ENCODE data around the gene MIGA2.

The MIGA2 gene

GRCh38 chr9:129053020-129053419, 16.6 kb downstream of the MIGA2 start:
- DNase-seq (ENCODE audit: insufficient read length, low spot score), result no peak
- no peak for FAIRE-seq
- TF ChIP-seq POLR2A (IDR thresholded peaks at IDR 0.05; ENCODE audit: low read depth, low read length), result no peak
- no peak for TF ChIP-seq POU2F2 (IDR thresholded peaks at IDR 0.05; ENCODE audit: low read depth, low read length)
- no peak for TF ChIP-seq POLR2AphosphoS5 (IDR thresholded peaks at IDR 0.05; ENCODE audit: low read depth, low read length)
- no peak for TF ChIP-seq SPI1 (IDR thresholded peaks at IDR 0.05; ENCODE audit: low read depth, low read length)
- TF ChIP-seq TAF1 (IDR thresholded peaks at IDR 0.05; ENCODE audit: low read depth, low read length), result no peak
- TF ChIP-seq PAX5 (IDR thresholded peaks at IDR 0.05; ENCODE audit: insufficient read depth, low read length, severe bottlenecking), result no peak

- TF ChIP-seq PAX5 (IDR thresholded peaks at IDR 0.05; ENCODE audit: insufficient read depth, low read length, severe bottlenecking) (no peak), POLR2AphosphoS5 (IDR thresholded peaks at IDR 0.05; ENCODE audit: low read depth, low read length) (no peak), SPI1 (IDR thresholded peaks at IDR 0.05; ENCODE audit: low read depth, low read length) (no peak), TAF1 (IDR thresholded peaks at IDR 0.05; ENCODE audit: low read depth, low read length) (no peak), POU2F2 (IDR thresholded peaks at IDR 0.05; ENCODE audit: low read depth, low read length) (no peak), POLR2A (IDR thresholded peaks at IDR 0.05; ENCODE audit: low read depth, low read length) (no peak)
- FAIRE-seq (no peak), DNase-seq (ENCODE audit: insufficient read length, low spot score) (no peak)
Observed at GRCh38 chr9:129054163-129054851, 17.9 kb downstream of the MIGA2 start.

GRCh38 chr9:129058965-129059795, 22.8 kb downstream of the MIGA2 start:
- DNase-seq (ENCODE audit: insufficient read length, low spot score) (no peak), FAIRE-seq (no peak)
- TF ChIP-seq SPI1 (IDR thresholded peaks at IDR 0.05; ENCODE audit: low read depth, low read length) (no peak), PAX5 (IDR thresholded peaks at IDR 0.05; ENCODE audit: insufficient read depth, low read length, severe bottlenecking) (no peak), POU2F2 (IDR thresholded peaks at IDR 0.05; ENCODE audit: low read depth, low read length) (no peak), POLR2AphosphoS5 (IDR thresholded peaks at IDR 0.05; ENCODE audit: low read depth, low read length) (no peak), POLR2A (IDR thresholded peaks at IDR 0.05; ENCODE audit: low read depth, low read length) (no peak), TAF1 (IDR thresholded peaks at IDR 0.05; ENCODE audit: low read depth, low read length) (no peak)

- TF ChIP-seq TAF1 (IDR thresholded peaks at IDR 0.05; ENCODE audit: low read depth, low read length), result no peak
- no peak for TF ChIP-seq PAX5 (IDR thresholded peaks at IDR 0.05; ENCODE audit: insufficient read depth, low read length, severe bottlenecking)
- no peak for TF ChIP-seq POLR2A (IDR thresholded peaks at IDR 0.05; ENCODE audit: low read depth, low read length)
- TF ChIP-seq POLR2AphosphoS5 (IDR thresholded peaks at IDR 0.05; ENCODE audit: low read depth, low read length), result no peak
- TF ChIP-seq SPI1 (IDR thresholded peaks at IDR 0.05; ENCODE audit: low read depth, low read length), result no peak
- TF ChIP-seq POU2F2 (IDR thresholded peaks at IDR 0.05; ENCODE audit: low read depth, low read length), result no peak
- FAIRE-seq (no peak), DNase-seq (ENCODE audit: insufficient read length, low spot score) (no peak)
Observed at GRCh38 chr9:129059796-129060785, 23.7 kb downstream of the MIGA2 start.

- no peak for TF ChIP-seq SPI1 (IDR thresholded peaks at IDR 0.05; ENCODE audit: low read depth, low read length)
- no peak for TF ChIP-seq POLR2AphosphoS5 (IDR thresholded peaks at IDR 0.05; ENCODE audit: low read depth, low read length)
- no peak for TF ChIP-seq POLR2A (IDR thresholded peaks at IDR 0.05; ENCODE audit: low read depth, low read length)
- no peak for TF ChIP-seq POU2F2 (IDR thresholded peaks at IDR 0.05; ENCODE audit: low read depth, low read length)
- TF ChIP-seq TAF1 (IDR thresholded peaks at IDR 0.05; ENCODE audit: low read depth, low read length), result no peak
- no peak for TF ChIP-seq PAX5 (IDR thresholded peaks at IDR 0.05; ENCODE audit: insufficient read depth, low read length, severe bottlenecking)
- DNase-seq (ENCODE audit: insufficient read length, low spot score) (no peak), FAIRE-seq (no peak)
Observed at GRCh38 chr9:129060991-129061390, 24.6 kb downstream of the MIGA2 start.

GRCh38 chr9:129063061-129063460, 26.6 kb downstream of the MIGA2 start:
- no peak for TF ChIP-seq POLR2AphosphoS5 (IDR thresholded peaks at IDR 0.05; ENCODE audit: low read depth, low read length)
- TF ChIP-seq PAX5 (IDR thresholded peaks at IDR 0.05; ENCODE audit: insufficient read depth, low read length, severe bottlenecking), result no peak
- no peak for TF ChIP-seq SPI1 (IDR thresholded peaks at IDR 0.05; ENCODE audit: low read depth, low read length)
- TF ChIP-seq TAF1 (IDR thresholded peaks at IDR 0.05; ENCODE audit: low read depth, low read length), result no peak
- no peak for TF ChIP-seq POLR2A (IDR thresholded peaks at IDR 0.05; ENCODE audit: low read depth, low read length)
- TF ChIP-seq POU2F2 (IDR thresholded peaks at IDR 0.05; ENCODE audit: low read depth, low read length), result no peak
- FAIRE-seq (no peak), DNase-seq (ENCODE audit: insufficient read length, low spot score) (no peak)

GRCh38 chr9:129064499-129064908, 28.1 kb downstream of the MIGA2 start:
- FAIRE-seq (no peak), DNase-seq (ENCODE audit: insufficient read length, low spot score) (no peak)
- no peak for TF ChIP-seq SPI1 (IDR thresholded peaks at IDR 0.05; ENCODE audit: low read depth, low read length)
- no peak for TF ChIP-seq POLR2AphosphoS5 (IDR thresholded peaks at IDR 0.05; ENCODE audit: low read depth, low read length)
- TF ChIP-seq TAF1 (IDR thresholded peaks at IDR 0.05; ENCODE audit: low read depth, low read length), result no peak
- TF ChIP-seq PAX5 (IDR thresholded peaks at IDR 0.05; ENCODE audit: insufficient read depth, low read length, severe bottlenecking), result no peak
- TF ChIP-seq POLR2A (IDR thresholded peaks at IDR 0.05; ENCODE audit: low read depth, low read length), result no peak
- TF ChIP-seq POU2F2 (IDR thresholded peaks at IDR 0.05; ENCODE audit: low read depth, low read length), result no peak

GRCh38 chr9:129068110-129068509, 31.7 kb downstream of the MIGA2 start:
- DNase-seq (ENCODE audit: insufficient read length, low spot score) (no peak), FAIRE-seq (no peak)
- TF ChIP-seq POLR2A (IDR thresholded peaks at IDR 0.05; ENCODE audit: low read depth, low read length) (no peak), POU2F2 (IDR thresholded peaks at IDR 0.05; ENCODE audit: low read depth, low read length) (no peak), PAX5 (IDR thresholded peaks at IDR 0.05; ENCODE audit: insufficient read depth, low read length, severe bottlenecking) (no peak), TAF1 (IDR thresholded peaks at IDR 0.05; ENCODE audit: low read depth, low read length) (no peak), SPI1 (IDR thresholded peaks at IDR 0.05; ENCODE audit: low read depth, low read length) (no peak), POLR2AphosphoS5 (IDR thresholded peaks at IDR 0.05; ENCODE audit: low read depth, low read length) (no peak)
